Neural progenitor cell (in vitro differentiated cells): ENCODE results near the gene CIB2.

ENCODE experiments used
- EZH2 ChIP-seq: fragments of 200-600 bp; sonication (generic); IDR thresholded peaks from 2 replicates; pipeline ENCODE4 v1.6.1; 2017; ENCODE audit warnings: antibody characterized with exemption, mild to moderate bottlenecking, moderate library complexity
- EZH2phosphoT487 ChIP-seq: fragments of 200-600 bp; sonication (generic); IDR thresholded peaks from 2 replicates; pipeline ENCODE4 v1.6.1; 2017; ENCODE audit warnings: antibody characterized with exemption
- TF ChIP-seq, protein P1 (sequence below): fragments of 200-600 bp; sonication (generic); IDR thresholded peaks from 2 replicates; pipeline ENCODE4 v1.5.1; 2017; ENCODE audit warnings: antibody characterized with exemption, mild to moderate bottlenecking

- TF ChIP-seq, protein P1, sequence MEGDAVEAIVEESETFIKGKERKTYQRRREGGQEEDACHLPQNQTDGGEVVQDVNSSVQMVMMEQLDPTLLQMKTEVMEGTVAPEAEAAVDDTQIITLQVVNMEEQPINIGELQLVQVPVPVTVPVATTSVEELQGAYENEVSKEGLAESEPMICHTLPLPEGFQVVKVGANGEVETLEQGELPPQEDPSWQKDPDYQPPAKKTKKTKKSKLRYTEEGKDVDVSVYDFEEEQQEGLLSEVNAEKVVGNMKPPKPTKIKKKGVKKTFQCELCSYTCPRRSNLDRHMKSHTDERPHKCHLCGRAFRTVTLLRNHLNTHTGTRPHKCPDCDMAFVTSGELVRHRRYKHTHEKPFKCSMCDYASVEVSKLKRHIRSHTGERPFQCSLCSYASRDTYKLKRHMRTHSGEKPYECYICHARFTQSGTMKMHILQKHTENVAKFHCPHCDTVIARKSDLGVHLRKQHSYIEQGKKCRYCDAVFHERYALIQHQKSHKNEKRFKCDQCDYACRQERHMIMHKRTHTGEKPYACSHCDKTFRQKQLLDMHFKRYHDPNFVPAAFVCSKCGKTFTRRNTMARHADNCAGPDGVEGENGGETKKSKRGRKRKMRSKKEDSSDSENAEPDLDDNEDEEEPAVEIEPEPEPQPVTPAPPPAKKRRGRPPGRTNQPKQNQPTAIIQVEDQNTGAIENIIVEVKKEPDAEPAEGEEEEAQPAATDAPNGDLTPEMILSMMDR, result no peak
- no peak for TF ChIP-seq EZH2
- TF ChIP-seq EZH2phosphoT487, result no peak
These were observed 17.3 kb upstream of the CIB2 start for GRCh38 chr15:78148392-78149067.
